DOHH2 (cell line): ENCODE results near the gene ZFPM1.

Experiments used
- EZH2phosphoT487 ChIP-seq: fragments of 200-600 bp; sonication (generic); IDR thresholded peaks from 2 replicates; pipeline ENCODE4 v1.6.1; 2017; ENCODE audit warnings: borderline replicate concordance, mild to moderate bottlenecking, antibody characterized with exemption, low read length, moderate library complexity, mixed read lengths
- TF ChIP-seq, protein P1 (sequence below): fragments of 200-600 bp; sonication (generic); IDR thresholded peaks from one replicate; pipeline ENCODE4 v1.5.1; 2014; ENCODE audit warnings: antibody characterized with exemption, mild to moderate bottlenecking, low read depth, low read length; ENCODE audit not compliant: poor library complexity, severe bottlenecking

DNA sequence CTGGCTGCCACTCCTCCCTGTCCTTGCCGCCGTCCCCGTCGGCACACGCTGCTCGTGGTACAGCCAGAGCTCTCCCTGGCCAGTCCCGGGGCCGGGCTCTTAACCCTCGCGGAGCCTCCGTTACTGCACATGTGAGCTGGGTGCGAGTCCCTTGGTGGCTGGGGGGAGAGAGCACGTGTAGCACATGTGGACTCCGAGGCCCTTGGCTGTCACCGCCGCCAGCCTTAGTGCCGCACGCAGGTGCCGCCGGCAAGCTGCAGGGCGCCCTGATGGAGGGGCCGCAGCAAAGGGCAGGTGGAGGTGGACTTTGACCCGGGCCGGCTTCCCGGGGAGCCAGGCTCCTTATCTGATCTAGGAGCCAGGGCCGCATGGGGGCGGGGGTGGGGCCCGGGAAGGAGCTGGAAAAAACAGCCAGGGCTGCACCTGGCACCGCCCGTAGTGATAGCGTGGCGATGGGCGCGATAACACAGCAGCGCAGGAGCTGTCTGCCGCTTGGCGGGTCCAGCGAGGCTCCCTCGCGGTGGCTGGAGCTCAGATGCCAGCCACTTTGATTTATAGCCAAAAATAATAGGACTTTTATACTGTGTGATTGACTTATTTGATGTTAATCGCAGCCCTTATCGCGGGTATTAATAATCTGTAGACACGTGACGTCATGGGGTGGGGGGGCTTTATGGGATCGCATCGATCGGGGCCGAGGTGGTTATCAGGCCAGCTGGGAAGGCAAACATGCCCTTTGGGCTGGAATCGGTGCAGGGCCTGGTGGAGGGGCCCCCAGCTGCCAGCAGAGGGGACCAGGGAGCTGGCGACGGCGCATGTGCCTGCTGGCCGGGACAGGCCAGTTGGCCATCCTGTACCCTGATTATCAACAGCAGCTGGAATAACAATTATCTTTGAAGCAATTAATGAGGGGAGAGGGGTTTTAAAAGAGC lies 35.1 kb downstream of the ZFPM1 start:
- TF ChIP-seq, protein P1, sequence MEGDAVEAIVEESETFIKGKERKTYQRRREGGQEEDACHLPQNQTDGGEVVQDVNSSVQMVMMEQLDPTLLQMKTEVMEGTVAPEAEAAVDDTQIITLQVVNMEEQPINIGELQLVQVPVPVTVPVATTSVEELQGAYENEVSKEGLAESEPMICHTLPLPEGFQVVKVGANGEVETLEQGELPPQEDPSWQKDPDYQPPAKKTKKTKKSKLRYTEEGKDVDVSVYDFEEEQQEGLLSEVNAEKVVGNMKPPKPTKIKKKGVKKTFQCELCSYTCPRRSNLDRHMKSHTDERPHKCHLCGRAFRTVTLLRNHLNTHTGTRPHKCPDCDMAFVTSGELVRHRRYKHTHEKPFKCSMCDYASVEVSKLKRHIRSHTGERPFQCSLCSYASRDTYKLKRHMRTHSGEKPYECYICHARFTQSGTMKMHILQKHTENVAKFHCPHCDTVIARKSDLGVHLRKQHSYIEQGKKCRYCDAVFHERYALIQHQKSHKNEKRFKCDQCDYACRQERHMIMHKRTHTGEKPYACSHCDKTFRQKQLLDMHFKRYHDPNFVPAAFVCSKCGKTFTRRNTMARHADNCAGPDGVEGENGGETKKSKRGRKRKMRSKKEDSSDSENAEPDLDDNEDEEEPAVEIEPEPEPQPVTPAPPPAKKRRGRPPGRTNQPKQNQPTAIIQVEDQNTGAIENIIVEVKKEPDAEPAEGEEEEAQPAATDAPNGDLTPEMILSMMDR = no peak
- TF ChIP-seq EZH2phosphoT487 = no peak
